BE2C (cell line): Measurements from ENCODE around the gene GIT1.

Experiments
- DNase-seq: peaks from one replicate; pipeline ENCODE4 v3.0.0-alpha.2; 2020
- H3K27me3 ChIP-seq: fragments of 250-450 bp; sonication (Bioruptor Pico); 2 replicates; pipeline ENCODE4 v1.5.1; 2020; ENCODE audit warnings: mild to moderate bottlenecking
- H3K36me3 ChIP-seq: fragments of 250-450 bp; sonication (Bioruptor Pico); 2 replicates; pipeline ENCODE4 v1.5.1; 2020; ENCODE audit warnings: mild to moderate bottlenecking
- H3K4me1 ChIP-seq: fragments of 250-450 bp; sonication (Bioruptor Pico); 2 replicates; pipeline ENCODE4 v1.5.1; 2020
- H3K4me3 ChIP-seq: 2 replicates; pipeline ENCODE4 v1.5.1; 2011; ENCODE audit warnings: low read depth, low read length
- H3K9me3 ChIP-seq: fragments of 250-450 bp; sonication (Bioruptor Pico); 2 replicates; pipeline ENCODE4 v1.5.1; 2020
- TF ChIP-seq, protein P1 (sequence below): IDR thresholded peaks from 2 replicates; pipeline ENCODE4 v1.5.1; 2012; ENCODE audit warnings: mild to moderate bottlenecking, low read depth, low read length

The GIT1 gene

DNA sequence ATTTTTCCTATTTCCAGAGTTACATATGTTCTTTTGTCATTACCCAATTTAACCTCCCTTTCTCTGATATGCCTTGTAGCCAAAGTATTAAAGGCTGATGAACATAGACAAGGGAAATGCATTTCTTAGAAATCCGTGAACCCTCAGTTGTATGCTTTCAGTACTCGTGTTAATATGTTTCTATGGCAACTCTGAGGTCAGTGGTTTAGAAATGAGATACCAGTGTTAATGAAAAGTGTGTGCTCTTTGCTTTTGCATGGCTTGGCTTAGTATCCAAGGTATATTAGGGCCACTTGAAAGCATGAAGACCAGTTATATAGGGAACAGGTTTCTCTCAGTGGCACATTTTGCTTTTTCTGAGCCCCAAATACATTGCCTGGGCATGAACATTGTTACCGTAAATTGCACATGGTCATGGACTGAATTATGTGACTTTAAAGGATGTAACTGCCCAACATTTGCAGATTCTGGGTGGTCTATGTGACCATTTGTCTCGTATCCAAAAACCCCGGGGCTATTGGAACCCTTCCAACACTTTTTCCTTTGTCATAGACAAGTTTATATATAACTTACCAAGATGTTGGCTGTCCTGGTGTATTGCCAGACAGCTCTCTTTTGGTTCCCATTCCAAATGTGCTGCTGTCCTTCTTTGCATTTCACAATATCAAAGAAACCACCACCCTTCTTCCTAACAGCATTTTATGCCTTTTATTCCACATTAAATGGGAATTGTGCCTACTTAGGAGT lies 40.1 kb downstream of the GIT1 start:
- DNase-seq: peak; percentile 42
- Histone ChIP-seq H3K4me1 (peaks cover 3% of the 10 kb centered on the region; the same call in 1 of the 2 replicates), H3K9me3 (no peaks in the 10 kb centered on the region)

GRCh38 chr17:29546830-29547229 lies 42.6 kb downstream of the GIT1 start:
- DNase-seq: no peak
- no peaks in the 10 kb centered on the region; the same call in none of the 2 replicates for H3K36me3 ChIP-seq

More for the DNA sequence above, 40.1 kb downstream of the GIT1 start:
- H3K36me3 ChIP-seq: no peaks in the 10 kb centered on the region
- TF ChIP-seq, protein P1, sequence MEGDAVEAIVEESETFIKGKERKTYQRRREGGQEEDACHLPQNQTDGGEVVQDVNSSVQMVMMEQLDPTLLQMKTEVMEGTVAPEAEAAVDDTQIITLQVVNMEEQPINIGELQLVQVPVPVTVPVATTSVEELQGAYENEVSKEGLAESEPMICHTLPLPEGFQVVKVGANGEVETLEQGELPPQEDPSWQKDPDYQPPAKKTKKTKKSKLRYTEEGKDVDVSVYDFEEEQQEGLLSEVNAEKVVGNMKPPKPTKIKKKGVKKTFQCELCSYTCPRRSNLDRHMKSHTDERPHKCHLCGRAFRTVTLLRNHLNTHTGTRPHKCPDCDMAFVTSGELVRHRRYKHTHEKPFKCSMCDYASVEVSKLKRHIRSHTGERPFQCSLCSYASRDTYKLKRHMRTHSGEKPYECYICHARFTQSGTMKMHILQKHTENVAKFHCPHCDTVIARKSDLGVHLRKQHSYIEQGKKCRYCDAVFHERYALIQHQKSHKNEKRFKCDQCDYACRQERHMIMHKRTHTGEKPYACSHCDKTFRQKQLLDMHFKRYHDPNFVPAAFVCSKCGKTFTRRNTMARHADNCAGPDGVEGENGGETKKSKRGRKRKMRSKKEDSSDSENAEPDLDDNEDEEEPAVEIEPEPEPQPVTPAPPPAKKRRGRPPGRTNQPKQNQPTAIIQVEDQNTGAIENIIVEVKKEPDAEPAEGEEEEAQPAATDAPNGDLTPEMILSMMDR: no peak
- no peaks in the 10 kb centered on the region for H3K27me3 ChIP-seq
- H3K4me3 ChIP-seq: no peak overlapping the region

DNA sequence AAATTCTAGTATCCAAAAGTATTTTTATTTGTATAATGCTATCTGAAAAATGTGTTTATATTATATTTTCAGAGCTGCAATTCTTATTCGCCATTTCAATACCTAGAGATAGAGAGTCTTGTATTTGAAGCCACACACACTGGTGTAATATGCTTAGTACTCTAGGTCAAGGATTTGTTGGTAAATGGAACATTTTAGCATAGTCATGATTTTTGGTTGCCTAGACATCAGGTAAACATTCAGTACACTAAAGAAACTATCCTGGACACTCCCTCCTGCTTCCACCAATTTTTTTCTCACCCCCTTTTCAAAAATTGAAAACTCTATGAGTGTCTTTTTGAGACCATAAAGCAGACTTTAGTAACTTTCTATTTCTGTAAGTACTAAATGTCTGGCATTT lies 43.4 kb downstream of the GIT1 start:
- no peaks in the 10 kb centered on the region for H3K27me3 ChIP-seq

More at GRCh38 chr17:29546830-29547229, 42.6 kb downstream of the GIT1 start:
- no peaks in the 10 kb centered on the region for H3K27me3 ChIP-seq
- H3K4me1 ChIP-seq: peaks cover 3% of the 10 kb centered on the region; the same call in 1 of the 2 replicates
- TF ChIP-seq, protein P1: no peak
- no peaks in the 10 kb centered on the region for H3K9me3 ChIP-seq
- no peak overlapping the region for H3K4me3 ChIP-seq

GRCh38 chr17:29544066-29544465 lies 45.4 kb downstream of the GIT1 start:
- no peak overlapping the region for H3K4me3 ChIP-seq
- H3K9me3 ChIP-seq: no peaks in the 10 kb centered on the region
- H3K36me3 ChIP-seq: no peaks in the 10 kb centered on the region; the same call in none of the 2 replicates
- TF ChIP-seq, protein P1: no peak
- H3K4me1 ChIP-seq: peaks cover 2% of the 10 kb centered on the region; the same call in 1 of the 2 replicates
- H3K27me3 ChIP-seq: no peaks in the 10 kb centered on the region
- DNase-seq: no peak

More for the DNA sequence above, 43.4 kb downstream of the GIT1 start:
- TF ChIP-seq, protein P1: no peak
- H3K4me1 ChIP-seq: peaks cover 3% of the 10 kb centered on the region; the same call in 1 of the 2 replicates
- H3K9me3 ChIP-seq: no peaks in the 10 kb centered on the region
- no peak for DNase-seq
- H3K36me3 ChIP-seq: no peaks in the 10 kb centered on the region; the same call in none of the 2 replicates
- H3K4me3 ChIP-seq: no peak overlapping the region

GRCh38 chr17:29533976-29534375 lies 55.5 kb downstream of the GIT1 start:
- no peak for DNase-seq
- no peaks in the 10 kb centered on the region for H3K4me1 ChIP-seq
- TF ChIP-seq, protein P1: no peak
- H3K36me3 ChIP-seq: no peaks in the 10 kb centered on the region
- no peak overlapping the region for H3K4me3 ChIP-seq
- no peaks in the 10 kb centered on the region for H3K27me3 ChIP-seq
- no peaks in the 10 kb centered on the region for H3K9me3 ChIP-seq

DNA sequence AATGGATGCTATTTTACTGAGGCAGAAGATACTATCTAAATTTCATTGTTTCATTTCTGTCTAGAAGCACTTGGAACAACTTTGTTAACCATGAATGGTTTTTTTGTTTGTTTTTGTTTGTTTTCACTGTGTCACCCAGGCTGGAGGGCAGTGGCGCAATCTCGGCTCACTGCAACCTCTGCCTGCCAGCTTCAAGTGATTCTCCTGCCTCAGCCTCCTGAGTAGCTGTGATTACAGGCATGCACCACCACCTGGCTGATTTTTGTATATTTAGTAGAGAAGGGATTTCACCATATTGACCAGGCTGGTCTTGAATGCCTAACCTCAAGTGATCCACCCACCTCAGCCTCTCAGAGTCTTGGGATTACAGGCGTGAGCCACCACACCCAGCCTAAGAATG lies 63.1 kb downstream of the GIT1 start:
- Histone ChIP-seq H3K4me1 (no peaks in the 10 kb centered on the region), H3K9me3 (no peaks in the 10 kb centered on the region), H3K36me3 (no peaks in the 10 kb centered on the region; the same call in 1 of the 2 replicates), H3K27me3 (no peaks in the 10 kb centered on the region), H3K4me3 (no peak overlapping the region)
- DNase-seq: no peak
- TF ChIP-seq, protein P1: no peak
